GM18873 (cell line): ENCODE results near the gene DCDC2B.
"Not testable (repeated sequence)": the region's sequence is repeated elsewhere in the genome, so short reads cannot be mapped to it uniquely, and the experiment has no call there.

Experiments
- ATAC-seq: cut with Tn5 transposase; IDR thresholded peaks from one replicate; pipeline ENCODE4 v1.9.1; 2021; ENCODE audit warnings: mild to moderate bottlenecking, moderate library complexity, moderate number of reproducible peaks; ENCODE audit not compliant: unreplicated experiment, low FRiP score

The DCDC2B gene

DNA sequence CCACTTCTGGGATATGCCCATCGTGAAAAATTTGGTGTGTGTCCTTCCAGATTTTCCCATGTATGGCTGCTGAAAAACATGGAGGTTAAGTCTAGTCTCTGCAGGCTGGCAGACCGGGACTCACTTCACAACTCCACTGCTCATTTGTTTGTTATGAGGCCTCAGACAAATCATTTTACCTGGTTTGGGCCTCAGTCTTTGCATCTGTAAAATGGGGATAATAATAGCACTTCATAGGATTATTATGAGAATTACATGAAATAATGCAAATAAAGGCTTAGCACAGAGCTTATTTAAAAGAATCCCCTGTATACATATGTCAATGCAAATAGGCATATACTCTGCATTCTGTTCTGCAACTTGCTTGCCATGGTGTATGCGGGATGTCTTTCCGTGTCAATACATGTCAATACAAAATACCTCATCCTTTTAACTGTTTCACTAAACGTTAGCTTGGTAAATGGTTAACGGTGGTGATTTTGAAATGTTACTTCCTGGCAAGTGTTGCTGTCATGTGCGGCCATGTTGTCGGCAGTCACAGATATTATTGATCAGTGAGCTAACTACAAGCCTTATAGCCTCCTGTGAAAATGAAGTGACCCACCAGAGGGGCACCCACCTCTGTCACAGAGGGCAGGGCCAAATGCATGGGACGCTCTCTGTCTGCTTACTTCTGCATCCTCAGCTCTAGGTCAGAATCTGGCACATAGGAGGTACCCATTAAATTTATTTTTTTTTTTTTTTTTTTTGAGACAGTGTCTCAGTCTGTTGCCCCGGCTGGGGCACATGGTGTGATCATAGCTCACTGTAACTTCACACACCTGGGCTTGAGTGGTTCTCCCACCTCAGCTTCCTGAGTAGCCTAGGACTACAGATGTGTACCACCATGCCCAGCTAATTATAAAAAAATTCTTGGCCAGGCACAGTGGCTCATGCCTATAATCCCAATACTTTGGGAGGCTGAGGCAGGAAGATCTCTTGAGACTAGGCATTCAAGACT is 46.5 kb downstream of the DCDC2B start:
- no peak for ATAC-seq

DNA sequence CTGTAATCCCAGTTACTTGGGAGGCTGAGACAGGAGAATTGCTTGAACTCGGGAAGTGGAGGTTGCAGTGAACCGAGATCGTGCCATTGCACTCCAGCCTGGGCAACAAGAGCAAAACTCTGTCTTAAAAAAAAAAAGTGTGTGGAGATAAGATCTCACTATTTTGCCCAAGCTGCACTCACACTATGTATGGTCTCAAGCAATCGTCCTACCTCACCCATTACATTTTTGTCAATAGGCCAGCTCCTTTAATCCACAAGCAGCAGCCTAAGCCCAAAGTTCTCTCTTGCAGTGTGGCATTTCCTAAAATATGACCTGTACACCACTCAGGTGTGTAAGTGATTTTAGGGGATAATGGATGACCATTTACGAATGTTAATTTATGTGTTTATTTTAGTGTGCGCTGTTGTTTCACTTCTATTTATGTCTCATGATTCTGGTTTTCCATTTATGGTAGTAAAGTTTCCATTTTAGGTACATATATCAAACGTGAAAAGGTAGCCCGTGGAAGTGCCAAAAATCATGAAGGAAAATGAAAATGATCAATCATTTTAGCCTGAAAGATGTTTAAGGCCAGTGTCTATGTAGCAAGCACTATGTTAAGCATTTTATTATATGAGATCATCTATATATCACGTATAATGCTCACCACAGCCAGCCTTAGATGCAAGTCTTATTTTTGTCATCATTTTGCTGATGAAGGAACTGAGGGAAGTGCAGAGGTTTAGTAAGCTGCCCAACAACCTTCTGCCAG is 47.8 kb downstream of the DCDC2B start:
- no peak for ATAC-seq

DNA sequence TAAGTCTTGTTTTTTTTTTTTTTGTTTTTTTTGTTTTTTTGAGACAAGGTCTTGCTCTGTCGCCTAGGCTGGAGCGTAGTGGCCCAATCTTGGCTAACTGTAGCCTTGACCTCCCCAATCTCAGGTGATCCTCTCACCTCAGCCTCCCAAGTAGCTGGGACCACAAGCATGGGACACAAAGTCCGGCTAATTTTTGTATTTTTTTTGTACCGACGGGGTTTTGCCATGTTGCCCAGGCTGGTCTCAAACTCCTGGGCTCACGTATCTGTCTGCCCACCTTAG is 48.3 kb downstream of the DCDC2B start:
- ATAC-seq, result no peak

DNA sequence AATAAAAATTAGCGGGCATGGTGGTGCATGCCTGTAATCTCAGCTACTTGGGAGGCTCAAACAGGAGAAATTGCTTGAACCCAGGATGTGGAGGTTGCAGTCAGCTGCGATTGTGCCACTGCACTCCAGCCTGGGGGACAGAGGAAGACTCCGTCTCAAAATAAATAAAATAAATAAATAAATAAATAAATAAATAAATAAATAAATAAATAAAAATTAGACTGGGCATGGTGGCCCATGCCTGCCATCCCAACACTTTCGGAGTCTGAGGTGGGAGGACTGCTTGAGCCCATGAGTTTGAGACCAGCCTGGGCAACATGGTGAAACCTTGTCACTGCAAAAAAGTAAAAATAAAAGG is 54.3 kb downstream of the DCDC2B start:
- ATAC-seq, result not testable (repeated sequence)

DNA sequence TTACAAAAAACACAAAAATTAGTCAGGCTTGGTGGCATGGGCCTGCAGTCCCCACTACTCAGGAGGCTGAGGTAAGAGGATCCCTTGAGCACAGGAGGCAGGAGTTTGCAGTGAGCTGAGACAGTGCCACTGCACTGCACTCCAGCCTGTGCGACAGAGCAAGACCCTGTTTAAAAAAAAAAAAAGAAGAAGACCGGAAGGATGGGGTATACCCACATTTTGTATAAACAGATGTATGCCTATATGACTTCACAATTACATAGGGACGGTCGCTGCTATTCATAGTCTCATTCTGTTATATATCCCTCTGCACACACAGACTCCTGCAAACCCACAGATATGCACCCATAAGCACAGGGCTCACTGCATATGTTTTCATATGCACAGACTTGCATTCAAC is 54.9 kb downstream of the DCDC2B start:
- ATAC-seq, result no peak
